H1 (cell line): ENCODE results near the gene NT5DC3. TPM values are rescaled to one million over a fixed set of nuclear protein-coding genes. Genes with fewer than 3 reads are reported as not detected.

Experiments used
- CTCF ChIA-PET: fragments of 300-600 bp; sonication (Branson Sonifier 250); formaldehyde crosslinking; loops from one replicate; lab custom pipeline; 2021; ENCODE audit not compliant: partially characterized antibody; lab: Charles Lee
- POLR2A ChIA-PET: fragments of 300-600 bp; sonication (Branson Sonifier 250); formaldehyde crosslinking; loops from one replicate; lab custom pipeline; 2021; ENCODE audit warnings: inconsistent platforms; ENCODE audit not compliant: partially characterized antibody; lab: Charles Lee
- DNase-seq, 2 experiments: peaks; one replicate each; pipeline versions ENCODE4 v3.0.0 to v3.0.0-alpha.2; 2010 to 2022; ENCODE audit warnings: low spot score in 2 of 2, low read depth in 1 of 2, mixed read lengths in 1 of 2
- FAIRE-seq: peaks from 2 replicates; lab custom pipeline; 2011; peaks lifted over from hg19 to GRCh38; lab: Jason Lieb, UNC
- H2AFZ ChIP-seq: 2 replicates; pipeline ENCODE4 v1.8.1; 2012; ENCODE audit warnings: low read length, inconsistent platforms
- H2AK5ac ChIP-seq: 2 replicates; pipeline ENCODE4 v1.6.1; 2013; ENCODE audit warnings: low read depth, low read length
- H2BK120ac ChIP-seq: replicated peaks from 2 replicates; pipeline ENCODE3; 2013; ENCODE audit warnings: low read depth, low read length, inconsistent platforms
- H2BK12ac ChIP-seq: 2 replicates; pipeline ENCODE4 v1.6.1; 2013; ENCODE audit warnings: low read depth, low read length
- H2BK15ac ChIP-seq: 2 replicates; pipeline ENCODE4 v1.6.1; 2013; ENCODE audit warnings: low read length
- H2BK20ac ChIP-seq: 2 replicates; pipeline ENCODE4 v1.6.1; 2013; ENCODE audit warnings: low read length
- H2BK5ac ChIP-seq: 2 replicates; pipeline ENCODE4 v1.6.1; 2013; ENCODE audit warnings: low read depth, low read length
- H3K14ac ChIP-seq: 2 replicates; pipeline ENCODE4 v1.6.1; 2013; ENCODE audit warnings: inconsistent platforms; ENCODE audit not compliant: insufficient read length
- H3K18ac ChIP-seq: 2 replicates; pipeline ENCODE4 v1.6.1; 2013; ENCODE audit warnings: low read length; ENCODE audit errors: extremely low read depth
- H3K23ac ChIP-seq: 2 replicates; pipeline ENCODE4 v1.6.1; 2013; ENCODE audit warnings: inconsistent platforms; ENCODE audit not compliant: insufficient read length
- H3K23me2 ChIP-seq: 2 replicates; pipeline ENCODE4 v1.6.1; 2013; ENCODE audit warnings: low read depth, low read length
- H3K27ac ChIP-seq: 2 replicates; pipeline ENCODE4 v1.6.1; 2011; ENCODE audit warnings: low read depth, low read length, inconsistent platforms
- H3K27me3 ChIP-seq, 4 experiments: replicated peaks in 1 of 4; 1 replicate in 1 of 4; 2 replicates in 3 of 4; pipeline versions ENCODE4 v1.6.1 to v1.8.1; 2011 to 2013; ENCODE audit warnings: low read length in 3 of 4, mild to moderate bottlenecking in 3 of 4, inconsistent platforms in 2 of 4, mixed read lengths in 2 of 4, moderate library complexity in 1 of 4; ENCODE audit not compliant: control insufficient read depth in 3 of 4, insufficient read depth in 3 of 4; ENCODE audit errors: extremely low read depth in 1 of 4
- H3K36me3 ChIP-seq, 4 experiments: 2 replicates each; pipeline versions ENCODE4 v1.6.1 to v1.8.1; 2011 to 2013; ENCODE audit warnings: mild to moderate bottlenecking in 4 of 4, low read length in 3 of 4, moderate library complexity in 2 of 4, control low read depth in 1 of 4, inconsistent platforms in 1 of 4; ENCODE audit not compliant: insufficient read depth in 4 of 4, control insufficient read depth in 2 of 4
- H3K4ac ChIP-seq: replicated peaks from 2 replicates; pipeline ENCODE3; 2013; ENCODE audit warnings: low read length, low read depth, mixed read lengths, inconsistent platforms; ENCODE audit not compliant: insufficient read length
- H3K4me1 ChIP-seq, 4 experiments: replicated peaks in 1 of 4; 1 replicate in 1 of 4; 2 replicates in 3 of 4; pipeline versions ENCODE4 v1.6.1 to v1.8.1; 2011 to 2013; ENCODE audit warnings: low read length in 3 of 4, inconsistent platforms in 2 of 4, mixed read lengths in 1 of 4; ENCODE audit not compliant: insufficient read depth in 4 of 4, control insufficient read depth in 3 of 4
- H3K4me2 ChIP-seq, 2 experiments: 2 replicates each; pipeline versions ENCODE4 v1.6.1 to v1.8.1; 2011 to 2013; ENCODE audit warnings: low read depth in 2 of 2, low read length in 2 of 2, control low read depth in 1 of 2, inconsistent platforms in 1 of 2, mild to moderate bottlenecking in 1 of 2; ENCODE audit not compliant: insufficient read depth in 1 of 2
- H3K4me3 ChIP-seq, 4 experiments: fragments of 200-600, 300-600 bp in 1 of 4; sonication (generic), shearing (Covaris generic), sonication (Bioruptor Twin) in 1 of 4; 2 replicates each; pipeline versions ENCODE4 v1.5.1 to v1.8.1; 2011 to 2016; ENCODE audit warnings: low read length in 4 of 4, low read depth in 3 of 4, control low read depth in 2 of 4, inconsistent platforms in 2 of 4, mild to moderate bottlenecking in 2 of 4, mixed read lengths in 1 of 4, moderate library complexity in 1 of 4; ENCODE audit not compliant: insufficient read depth in 2 of 4; ENCODE audit errors: extremely low read depth in 1 of 4
- H3K56ac ChIP-seq: replicated peaks from 2 replicates; pipeline ENCODE3; 2013; ENCODE audit warnings: low read depth, mild to moderate bottlenecking, mixed read lengths, low read length, inconsistent platforms; ENCODE audit not compliant: insufficient read length
- H3K79me1 ChIP-seq: 2 replicates; pipeline ENCODE4 v1.6.1; 2013; ENCODE audit warnings: low read depth, low read length, control low read depth
- H3K79me2 ChIP-seq, 2 experiments: 2 replicates each; pipeline versions ENCODE4 v1.6.1 to v1.8.1; 2012 to 2013; ENCODE audit warnings: low read length in 2 of 2, mild to moderate bottlenecking in 2 of 2, inconsistent platforms in 1 of 2; ENCODE audit not compliant: insufficient read depth in 2 of 2, control insufficient read depth in 1 of 2
- H3K9ac ChIP-seq, 4 experiments: replicated peaks in 1 of 4; 1 replicate in 1 of 4; 2 replicates in 3 of 4; pipeline versions ENCODE4 v1.6.1 to v1.8.1; 2011 to 2013; ENCODE audit warnings: low read depth in 3 of 4, low read length in 3 of 4, control low read depth in 2 of 4, mild to moderate bottlenecking in 2 of 4, moderate library complexity in 2 of 4, inconsistent platforms in 1 of 4; ENCODE audit errors: extremely low read depth in 1 of 4
- H3K9me3 ChIP-seq, 2 experiments: 2 replicates each; pipeline versions ENCODE4 v1.6.1 to v1.8.1; 2012 to 2013; ENCODE audit warnings: mild to moderate bottlenecking in 2 of 2, moderate library complexity in 2 of 2, control low read depth in 1 of 2, inconsistent platforms in 1 of 2, low read depth in 1 of 2, low read length in 1 of 2, mixed read lengths in 1 of 2; ENCODE audit not compliant: insufficient read depth in 2 of 2
- H4K20me1 ChIP-seq, 2 experiments: replicated peaks in 1 of 2; 2 replicates each; pipeline versions ENCODE3 to v1.8.1; 2011 to 2013; ENCODE audit warnings: inconsistent platforms in 2 of 2, low read length in 2 of 2, mild to moderate bottlenecking in 1 of 2; ENCODE audit not compliant: insufficient read depth in 2 of 2, control insufficient read depth in 1 of 2
- H4K5ac ChIP-seq: 2 replicates; pipeline ENCODE4 v1.6.1; 2013; ENCODE audit warnings: low read length, low read depth, mixed read lengths, inconsistent platforms; ENCODE audit not compliant: insufficient read length
- H4K8ac ChIP-seq: 2 replicates; pipeline ENCODE4 v1.8.0; 2013; ENCODE audit warnings: mild to moderate bottlenecking, moderate library complexity, low read length, inconsistent platforms; ENCODE audit not compliant: insufficient read depth; ENCODE audit errors: extremely low read depth
- H4K91ac ChIP-seq: replicated peaks from 2 replicates; pipeline ENCODE3; 2013; ENCODE audit warnings: low read length, mixed read lengths, inconsistent platforms; ENCODE audit not compliant: insufficient read length
- E2F6 ChIP-seq: IDR thresholded peaks from 2 replicates; pipeline ENCODE4 v1.6.1; 2012; ENCODE audit warnings: inconsistent platforms
- FOSL1 ChIP-seq: IDR thresholded peaks from 2 replicates; pipeline ENCODE4 v1.6.1; 2011; ENCODE audit warnings: mild to moderate bottlenecking, low read depth, low read length, moderate library complexity; ENCODE audit not compliant: insufficient read depth
- NANOG ChIP-seq: IDR thresholded peaks from 2 replicates; pipeline ENCODE4 v1.6.1; 2011; ENCODE audit warnings: low read length, low read depth, mild to moderate bottlenecking, inconsistent platforms; ENCODE audit not compliant: insufficient read depth, poor library complexity, severe bottlenecking
- POU5F1 ChIP-seq: IDR thresholded peaks from 2 replicates; pipeline ENCODE4 v1.6.1; 2011; ENCODE audit warnings: low read depth, mild to moderate bottlenecking, low read length, moderate library complexity
- WGBS, 2 experiments: shearing (Covaris generic) in 1 of 2; methylation state at CpG; one replicate each; pipeline versions ENCODE4 v1.1.6 to v1.1.7; 2013 to 2015; ENCODE audit warnings: low lambda C conversion rate in 2 of 2, mixed read lengths in 2 of 2, inconsistent platforms in 1 of 2, low coverage in 1 of 2, missing lambda C conversion rate in 1 of 2; ENCODE audit not compliant: insufficient replicate concordance in 2 of 2, insufficient coverage in 1 of 2, insufficient read length in 1 of 2; ENCODE audit errors: extremely low coverage in 1 of 2, missing lambda C conversion rate in 1 of 2; 5-methylcytosine and 5-hydroxymethylcytosine counted together
- polyA plus RNA-seq, 7 experiments: library from polyadenylated mRNA; depleted of rRNA in 3 of 7; stranded (reverse) in 5 of 7; unstranded in 2 of 7; fragments of >200 nt in 5 of 7; fragments of 200-250 nt in 2 of 7; gene quantifications; 1 replicate in 5 of 7; 2 replicates in 1 of 7; 4 replicates in 1 of 7; pipeline versions ENCODE4 v1.2.1 to v1.2.3, GENCODE V29; 2011 to 2013; ENCODE audit warnings: missing spikeins in 2 of 7, mixed read lengths in 2 of 7
- total RNA-seq: library from RNA; stranded (reverse); fragmentation: NEBNext Ultra II Directional; extraction: Animal tissue kit (Norgen Biotek cat#: 25700); gene quantifications from 2 replicates; pipeline ENCODE4 v1.2.1, GENCODE V29; 2021

Gene NT5DC3
- total and polyA plus RNA-seq, 2 of the 8 experiments (the other 6 are each of a cell fraction or from before 2014, with no cell fraction given), result 5.4 to 14.8 TPM

GRCh38 chr12:103731539-103731938 lies 109.5 kb downstream of the NT5DC3 start:
- Histone ChIP-seq H2AFZ (no peak overlapping the region), H4K5ac (no peak overlapping the region), H3K9ac (no peak overlapping the region), H2BK15ac (no peak overlapping the region), H3K14ac (no peak overlapping the region), H3K18ac (no peak overlapping the region), H2BK12ac (no peak overlapping the region), H3K23ac (no peak overlapping the region), H2BK5ac (no peak overlapping the region), H3K56ac (no peak overlapping the region), H3K27ac (no peak overlapping the region), H4K8ac (no peak overlapping the region), H4K20me1 (no peaks in the 10 kb centered on the region), H3K4me1 (no peaks in the 10 kb centered on the region), H3K4me3 (no peak overlapping the region), H3K27me3 (no peaks in the 10 kb centered on the region; a peak in 1 of 7 replicates), H3K79me1 (no peaks in the 10 kb centered on the region), H2BK20ac (no peak overlapping the region), H2AK5ac (no peak overlapping the region)
- CTCF ChIA-PET, result interaction anchor here (1.4 kb wide), 1 partner anchor 42 kb away, joined by 4 read pairs; no protein-coding TSS in a partner anchor
- FAIRE-seq, result no peak
- 86% methylated on average over 1 of the region's 1 CpG; no CpG with 5 or more reads in 1 of the 2 experiments for WGBS, 2 experiments
- TF ChIP-seq E2F6 (no peak), POU5F1 (no peak), NANOG (no peak), FOSL1 (no peak)
- TF ChIP-seq, all 59 proteins: peak for 0
- Histone ChIP-seq H3K36me3 (no peaks in the 10 kb centered on the region), H2BK120ac (no peak overlapping the region), H3K23me2 (no peaks in the 10 kb centered on the region), H3K79me2 (no peaks in the 10 kb centered on the region), H3K9me3 (peaks cover 5 to 12% of the 10 kb centered on the region in 2 experiments; a peak in 1 of 4 replicates), H3K4ac (no peak overlapping the region), H4K91ac (no peak overlapping the region), H3K4me2 (no peak overlapping the region)
- POLR2A ChIA-PET, result no interaction called here
- no peak for DNase-seq
